GOT3 (cell line): Measurements from ENCODE around the gene TSPO.
"Not testable (repeated sequence)": the region's sequence is repeated elsewhere in the genome, so short reads cannot be mapped to it uniquely, and the experiment has no call there.

Experiments
- DNase-seq: peaks from one replicate; lab custom pipeline; 2025; ENCODE audit warnings: mixed read lengths; lab: John Stamatoyannopoulos, UW

Gene TSPO

DNA sequence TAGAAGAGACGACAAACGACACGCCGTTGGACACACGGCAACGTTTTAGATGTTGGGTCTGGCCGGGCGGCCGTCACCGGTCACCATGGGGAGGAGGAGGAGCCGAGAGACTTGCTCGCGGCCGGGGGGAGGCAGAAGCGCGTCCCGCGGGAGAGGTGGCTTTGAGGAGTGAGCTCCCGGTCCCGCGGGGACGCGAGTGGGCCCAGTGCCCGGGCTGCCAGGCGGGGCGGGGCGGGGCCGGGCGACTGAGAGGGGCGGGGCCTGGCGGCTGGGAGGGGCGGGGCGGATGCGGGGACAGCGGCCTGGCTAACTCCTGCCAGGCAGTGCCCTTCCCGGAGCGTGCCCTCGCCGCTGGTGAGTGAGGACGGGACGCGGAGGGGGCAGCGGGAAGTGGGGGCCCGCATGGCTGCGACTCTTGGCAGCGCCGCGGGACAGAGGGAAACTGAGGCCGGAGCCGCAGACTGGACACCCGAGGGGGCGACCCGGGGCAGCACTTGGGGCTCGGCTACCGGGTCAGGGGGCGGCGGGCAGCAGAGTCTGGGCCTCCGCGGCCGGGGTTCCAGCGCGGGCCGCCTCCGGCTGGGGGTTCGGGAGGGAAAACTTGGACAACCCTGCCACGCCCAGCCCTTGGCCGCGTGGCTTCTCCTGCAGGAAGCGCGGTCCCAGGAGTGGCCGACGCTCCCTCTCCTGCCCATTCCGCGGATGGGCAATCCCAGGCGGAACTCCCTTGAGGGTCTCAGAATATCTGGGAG, at the start of gene TSPO:
TSPO (plus strand) TSS at position 309 of the 752 bp plus-strand sequence. CDS start 7,680 bp downstream, outside the sequence.
- DNase-seq, result peak; percentile 55

DNA sequence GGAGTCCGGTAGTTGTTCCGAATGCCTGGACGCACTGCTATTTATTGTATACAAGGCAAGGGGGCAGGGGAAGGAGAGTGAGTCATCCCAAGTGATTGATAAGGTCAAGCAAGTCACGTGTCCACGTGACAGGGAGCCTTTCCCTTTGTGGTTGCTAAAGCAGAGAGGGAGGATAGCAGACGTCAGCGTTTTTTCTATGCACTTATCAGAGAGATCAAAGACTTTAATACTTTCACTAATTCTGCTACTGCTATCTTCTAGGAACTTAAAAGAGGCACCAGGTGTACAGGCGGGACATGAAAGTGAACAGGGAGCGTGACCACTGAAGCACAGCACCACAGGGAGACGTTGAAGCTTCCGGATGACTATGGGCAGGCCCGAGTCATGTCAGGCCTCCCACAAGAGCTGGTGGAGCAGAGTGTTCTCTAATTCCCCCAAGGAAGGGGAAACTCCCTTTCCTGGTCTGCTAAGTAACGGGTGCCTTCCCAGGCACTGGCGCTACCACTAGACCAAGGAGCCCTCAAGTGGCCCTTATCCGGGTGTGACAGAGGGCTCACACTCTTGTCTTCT, 47.2 kb upstream of the TSPO start:
- DNase-seq, result not testable (repeated sequence)

DNA sequence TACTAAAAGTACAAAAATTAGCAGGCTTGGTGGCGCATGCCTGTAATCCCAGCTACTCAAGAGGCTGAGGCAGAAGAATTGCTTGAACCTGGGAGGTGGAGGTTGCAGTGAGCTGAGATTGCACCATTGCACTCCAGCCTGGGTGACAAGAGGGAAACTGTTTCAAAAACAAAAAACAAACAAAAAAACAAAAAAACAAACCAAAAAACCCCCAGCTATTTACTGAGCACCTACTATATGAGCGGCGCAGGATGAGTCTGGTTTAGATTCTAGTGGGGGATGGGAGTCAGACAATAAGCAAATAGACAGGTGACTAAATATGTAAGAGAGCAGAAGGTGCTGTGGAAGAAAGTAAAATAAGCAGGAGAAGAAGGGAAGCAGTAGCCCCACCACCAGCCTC, 46.4 kb upstream of the TSPO start:
- DNase-seq, result not testable (repeated sequence)

DNA sequence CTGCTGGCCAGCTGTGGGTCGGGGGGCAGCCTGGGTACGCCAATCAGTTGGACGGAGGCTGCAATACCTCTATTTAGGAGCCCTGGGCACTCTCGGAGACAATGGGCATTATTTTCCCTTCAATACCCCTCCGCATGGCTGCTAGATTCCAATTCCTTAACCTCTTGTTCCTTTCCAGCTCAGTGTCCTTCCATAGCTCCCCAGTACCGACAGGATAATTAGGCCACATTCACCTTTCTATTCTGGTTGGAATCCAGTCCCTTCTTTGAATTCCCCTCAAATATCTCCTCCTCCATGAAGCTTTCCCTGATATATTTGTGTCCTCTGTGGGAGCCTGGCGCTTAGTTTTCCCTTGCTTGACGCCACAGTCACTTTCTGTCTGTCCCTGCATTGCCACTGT, 45.1 kb upstream of the TSPO start:
- DNase-seq, result no peak

DNA sequence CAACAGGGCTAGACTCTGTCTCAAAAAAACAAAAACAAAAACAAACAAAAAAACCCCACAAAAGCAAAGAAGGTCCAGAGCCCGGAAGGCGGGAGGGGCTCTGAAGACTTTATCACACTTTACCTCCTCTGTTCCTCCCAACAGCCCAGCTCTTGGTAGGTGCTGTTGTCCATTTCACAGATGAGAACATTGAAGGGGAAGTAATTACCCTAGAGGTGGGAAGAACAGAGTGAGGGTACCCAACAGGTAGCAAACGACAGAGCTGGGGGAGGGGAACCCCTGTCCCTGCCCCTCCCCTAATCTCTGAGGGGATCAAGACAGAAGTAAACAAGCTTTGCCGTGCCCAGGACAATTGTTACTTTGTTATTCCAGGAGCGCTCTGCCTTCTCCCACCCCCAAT, 41.8 kb upstream of the TSPO start:
- DNase-seq, result no peak

DNA sequence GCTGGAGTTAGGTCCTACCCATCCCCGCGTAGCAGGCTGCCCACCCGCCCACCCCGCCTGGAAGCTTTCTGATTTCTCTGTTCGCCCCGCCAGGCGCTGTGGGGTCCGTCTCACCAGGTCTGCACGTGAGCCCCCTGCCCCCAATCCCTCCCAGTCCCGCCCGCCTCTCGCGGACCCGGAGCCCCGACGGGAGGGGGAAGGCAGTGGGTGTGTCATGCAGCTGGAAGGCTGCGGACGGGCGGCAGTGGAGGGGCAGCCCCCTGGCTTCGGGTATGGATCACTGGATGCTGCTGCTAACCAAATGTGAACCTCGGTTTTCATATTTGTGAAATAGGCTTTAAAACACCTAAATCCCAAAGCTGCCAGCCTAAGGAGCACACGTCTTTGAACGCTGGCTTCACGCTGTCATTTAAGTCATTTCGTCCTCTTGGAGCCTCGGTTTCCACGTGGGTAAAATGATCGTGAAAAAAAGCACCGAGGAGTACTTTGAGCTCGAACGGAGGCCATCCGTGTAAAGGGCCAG, 41.4 kb upstream of the TSPO start:
- DNase-seq, result peak; percentile 96

DNA sequence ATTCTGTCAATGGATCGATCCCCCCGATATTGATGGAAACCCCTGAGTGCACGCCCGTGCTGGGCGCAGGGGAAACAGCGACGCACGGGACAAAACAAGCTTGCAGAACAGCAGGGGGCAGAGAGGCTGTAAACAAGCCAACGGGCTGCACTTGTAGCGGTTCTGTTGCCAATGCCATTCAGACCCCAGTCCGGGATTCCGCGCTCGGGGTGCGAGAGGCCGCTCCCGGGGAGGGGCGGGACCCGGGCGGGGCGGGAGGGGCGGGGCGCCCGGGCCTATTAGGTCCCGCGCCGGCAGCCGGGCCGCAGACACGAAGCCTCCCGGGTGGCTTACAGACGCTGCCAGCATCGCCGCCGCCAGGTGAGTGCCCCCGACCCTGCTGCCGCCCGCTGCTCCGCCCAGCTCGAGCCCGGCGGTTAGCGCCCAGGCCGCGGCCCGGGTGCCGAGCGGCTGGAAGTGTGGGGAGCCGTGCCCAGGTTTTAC, 40.9 kb upstream of the TSPO start, which contains the start of gene BIK:
BIK (plus strand) TSS at position 307 of the 483 bp plus-strand sequence. CDS start 13,273 bp downstream, outside the sequence.
- no peak for DNase-seq

DNA sequence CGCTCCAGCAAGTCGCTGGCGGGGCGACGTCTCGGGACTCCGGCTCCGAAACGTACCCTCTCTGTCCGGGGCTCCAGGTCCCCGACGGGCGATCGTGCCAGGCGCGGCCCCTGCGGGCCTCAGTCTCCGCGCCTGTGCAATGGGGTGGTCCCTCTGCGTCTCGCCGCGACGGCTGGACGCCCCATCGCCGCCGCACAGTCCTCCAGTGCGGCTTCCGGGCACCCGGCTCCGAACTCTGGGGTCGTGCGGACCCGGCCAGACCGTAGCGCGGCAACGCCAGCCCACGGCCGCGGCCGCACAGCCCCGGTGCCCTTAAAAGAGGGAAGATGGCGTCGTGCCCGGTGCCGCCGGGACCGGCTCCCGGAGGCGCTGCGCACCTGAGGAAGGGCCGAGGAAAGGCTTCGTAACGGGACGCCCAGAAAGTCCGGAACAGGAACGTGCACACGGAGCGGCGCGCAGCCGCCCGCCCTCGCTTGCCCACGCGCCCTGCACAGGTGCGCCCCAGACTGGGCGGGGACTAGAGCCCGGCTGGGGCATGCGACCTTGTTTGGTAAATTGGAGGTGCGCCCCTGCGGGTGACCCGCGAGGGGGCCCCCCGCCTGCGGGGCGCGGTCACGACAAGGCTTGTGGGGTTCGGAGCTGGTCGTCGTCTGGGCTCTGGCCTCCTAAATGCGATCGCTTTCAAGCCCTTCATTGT, 40.3 kb upstream of the TSPO start:
- DNase-seq, result no peak

DNA sequence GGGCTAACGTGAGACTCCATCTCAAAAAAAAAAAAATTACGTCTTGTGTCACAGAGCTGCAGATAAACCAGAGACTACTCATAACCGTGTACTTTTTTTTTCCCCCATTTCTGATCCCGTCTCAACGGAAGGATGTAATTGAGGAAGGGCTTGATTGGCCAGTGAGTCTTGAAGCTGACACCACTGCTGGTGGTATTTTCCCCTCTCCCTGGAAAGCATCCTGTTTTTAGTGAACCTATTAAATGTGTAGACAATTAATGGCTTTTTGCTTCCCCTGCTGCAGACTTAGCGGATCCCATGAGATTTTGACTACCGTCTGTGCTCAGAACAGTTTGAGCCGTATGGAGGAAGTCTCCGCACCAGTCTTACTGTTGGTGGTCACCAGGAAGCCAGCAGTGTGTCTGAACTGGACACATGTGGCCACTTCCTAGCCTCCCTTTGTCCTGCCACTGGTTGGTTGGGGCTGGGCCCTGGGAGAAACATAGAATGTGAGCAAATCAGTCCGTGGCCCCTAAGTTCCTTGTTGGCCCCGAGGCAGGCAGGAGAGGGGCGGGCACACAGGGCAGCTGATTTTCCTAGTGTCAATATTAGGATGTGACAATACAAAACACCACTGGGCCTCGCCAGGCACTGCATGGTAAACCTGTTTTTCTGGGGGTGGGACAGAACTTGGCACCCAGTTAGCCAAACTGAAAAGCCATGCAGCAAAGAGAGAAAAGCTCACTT, 37.7 kb upstream of the TSPO start:
- DNase-seq, result no peak

DNA sequence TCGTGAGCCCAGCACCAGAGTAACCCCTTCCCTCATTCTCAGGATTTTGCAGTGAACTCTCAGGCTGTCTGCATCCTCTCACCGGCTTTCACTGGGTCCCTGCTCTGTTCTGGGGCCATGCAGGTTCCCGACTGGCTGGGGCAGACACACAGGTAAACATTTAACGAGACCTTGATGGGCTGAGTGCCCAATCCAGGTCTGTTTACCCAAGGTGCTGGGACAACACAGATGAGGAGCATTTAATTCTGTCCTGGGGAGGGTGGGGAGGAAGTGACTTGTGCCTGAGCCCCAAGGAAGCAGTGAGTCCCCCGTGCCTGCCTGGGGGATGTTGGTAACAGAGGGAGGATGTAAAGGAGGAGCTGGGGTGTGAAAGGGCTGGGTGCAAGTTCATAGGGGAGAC, 36.4 kb upstream of the TSPO start:
- no peak for DNase-seq

DNA sequence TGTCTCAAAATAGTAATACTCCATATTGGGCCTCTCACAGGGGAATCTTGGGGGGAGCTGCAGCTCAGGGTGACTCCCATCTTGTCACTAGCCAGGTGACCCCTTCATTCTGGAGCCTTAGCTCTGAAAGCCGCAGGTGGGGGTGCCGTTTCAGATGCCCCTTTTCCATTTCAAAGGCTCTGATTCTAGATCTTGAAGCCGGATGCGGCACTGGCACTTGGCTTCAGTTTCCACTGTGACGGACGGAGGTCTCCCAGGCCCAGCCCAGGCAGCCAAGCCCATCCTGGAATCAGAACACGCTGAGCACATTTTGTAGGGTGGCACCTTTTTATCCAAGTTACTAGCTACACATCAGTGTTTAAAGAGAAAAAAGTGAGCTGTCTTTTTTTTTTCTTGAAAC, 34.4 kb upstream of the TSPO start:
- DNase-seq, result no peak

DNA sequence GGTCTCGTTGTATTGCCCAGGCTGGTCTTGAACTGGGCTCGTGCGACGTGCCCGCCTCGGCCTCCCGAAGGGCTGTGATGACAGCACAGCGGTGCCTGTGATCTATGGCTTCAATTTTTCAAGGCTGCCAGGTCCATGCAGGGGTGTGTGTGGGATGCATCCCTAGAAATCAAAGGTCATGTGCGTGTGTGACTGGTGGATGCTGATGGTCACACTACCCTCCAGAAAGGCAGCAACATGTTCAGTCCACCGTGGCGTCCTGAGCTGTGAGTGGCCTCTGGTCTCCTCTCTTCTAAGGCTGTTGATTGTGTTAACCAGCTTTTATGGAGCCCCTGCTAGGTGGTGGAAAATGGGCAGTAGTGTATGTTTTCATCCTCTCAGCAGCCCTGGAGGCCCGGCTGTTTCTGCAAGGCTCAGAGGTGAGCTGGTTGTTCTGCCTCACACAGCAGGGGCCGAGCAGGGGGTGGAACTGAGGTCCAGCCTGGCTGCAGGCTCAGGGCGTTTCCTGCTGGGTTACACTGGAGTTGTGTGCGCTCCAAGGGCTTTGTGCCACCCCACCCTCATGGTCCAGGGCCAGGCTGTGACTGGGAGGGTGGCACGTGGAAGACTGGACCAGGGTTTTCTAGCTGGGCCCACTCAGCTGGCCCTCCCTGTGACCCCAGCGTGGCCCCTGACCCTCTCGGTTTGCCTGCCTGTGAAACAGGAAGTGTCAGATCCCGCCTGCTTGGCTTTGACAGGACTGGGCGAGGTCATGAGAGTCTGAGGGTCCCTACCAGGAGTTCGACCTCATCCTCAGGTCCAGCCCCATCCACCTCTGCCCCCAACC, 33.1 kb upstream of the TSPO start:
- no peak for DNase-seq

DNA sequence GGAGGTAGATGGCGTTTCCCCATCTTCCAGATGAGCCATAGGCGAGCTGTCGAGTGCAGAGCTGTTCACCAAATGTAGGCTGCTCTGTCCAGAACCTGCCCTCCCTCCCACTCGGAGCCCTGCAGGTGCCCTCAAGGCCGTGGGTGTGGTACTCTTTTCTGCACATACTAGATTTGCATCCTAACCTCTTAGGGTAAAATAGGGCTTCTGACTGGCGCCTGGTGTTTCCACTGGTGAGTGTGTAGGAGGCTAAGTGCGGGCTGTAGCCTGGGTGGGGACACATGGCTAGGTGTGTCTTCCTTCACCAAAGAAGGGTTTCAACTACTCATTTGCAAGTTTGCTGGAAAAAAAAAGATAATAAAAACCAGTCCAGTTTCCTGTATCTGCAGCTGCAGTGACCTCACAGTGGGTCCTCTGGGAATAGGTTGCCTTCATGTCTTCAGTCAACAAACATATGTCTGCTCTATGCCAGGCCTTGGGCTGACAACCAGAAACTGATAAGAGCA, 32.4 kb upstream of the TSPO start:
- DNase-seq, result no peak

DNA sequence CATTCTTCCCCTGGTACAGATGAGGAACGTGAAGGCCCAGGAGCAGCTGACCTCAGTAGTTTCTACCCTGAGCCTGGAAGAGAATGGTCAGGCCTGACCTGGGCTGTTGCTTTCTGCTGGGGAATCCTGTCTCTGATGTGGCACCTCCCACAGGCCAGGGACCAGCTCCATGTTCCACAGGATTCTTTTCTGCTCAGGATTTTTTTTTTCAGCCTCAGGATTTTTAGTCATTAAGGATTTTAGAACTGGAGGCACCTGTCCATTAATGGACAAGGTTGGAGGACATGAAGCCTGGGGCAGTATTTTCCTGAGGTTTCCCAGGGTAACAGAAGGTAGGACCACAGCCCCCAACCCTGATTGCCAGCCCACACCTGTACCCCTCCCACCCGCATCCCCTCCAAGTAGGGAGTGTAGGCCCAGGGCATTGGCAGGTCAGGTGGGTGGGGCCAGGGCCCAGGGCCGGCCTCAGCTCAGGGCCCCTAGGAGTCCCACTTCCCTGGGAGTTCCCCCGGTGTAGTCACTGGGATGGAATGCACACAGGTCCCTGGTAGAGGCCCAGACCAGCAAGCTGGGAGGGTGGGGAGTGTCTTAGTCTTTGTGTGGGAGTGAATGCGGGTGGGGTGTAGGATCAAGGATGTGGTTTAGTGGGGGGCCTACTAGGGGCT, 24.7 kb upstream of the TSPO start:
- no peak for DNase-seq

DNA sequence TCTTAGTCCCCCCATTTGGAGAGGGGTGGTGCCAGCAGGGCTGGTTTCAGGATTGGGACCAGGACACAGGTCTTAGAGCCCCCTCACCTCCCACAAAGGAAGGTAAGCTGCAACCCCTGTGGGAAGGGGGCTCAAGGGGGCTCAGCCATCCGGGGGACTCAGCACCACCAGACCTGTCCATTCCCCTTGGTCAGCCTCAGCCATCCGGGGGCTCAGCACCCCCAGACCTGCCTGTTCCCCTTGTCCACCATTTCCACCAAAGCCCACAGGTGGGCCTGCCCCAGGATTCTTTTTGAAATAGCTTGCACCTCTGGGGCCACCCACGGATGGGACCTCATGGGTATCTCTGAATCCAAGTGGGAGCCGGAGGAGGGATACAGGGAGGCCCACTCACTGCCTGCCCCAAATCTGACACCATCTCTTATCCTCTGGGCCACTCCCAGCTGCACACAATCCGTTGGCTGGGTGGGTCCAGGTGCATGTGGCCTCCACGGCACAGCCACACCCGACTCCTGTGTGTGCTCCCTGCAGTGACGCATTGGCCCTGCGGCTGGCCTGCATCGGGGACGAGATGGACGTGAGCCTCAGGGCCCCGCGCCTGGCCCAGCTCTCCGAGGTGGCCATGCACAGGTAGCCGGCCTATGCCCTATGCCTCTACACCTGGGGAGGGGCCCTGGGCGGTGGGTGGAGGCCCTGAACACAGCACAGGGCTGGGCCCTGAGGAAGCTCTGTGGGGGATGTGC, 24.0 kb upstream of the TSPO start:
- DNase-seq, result no peak

DNA sequence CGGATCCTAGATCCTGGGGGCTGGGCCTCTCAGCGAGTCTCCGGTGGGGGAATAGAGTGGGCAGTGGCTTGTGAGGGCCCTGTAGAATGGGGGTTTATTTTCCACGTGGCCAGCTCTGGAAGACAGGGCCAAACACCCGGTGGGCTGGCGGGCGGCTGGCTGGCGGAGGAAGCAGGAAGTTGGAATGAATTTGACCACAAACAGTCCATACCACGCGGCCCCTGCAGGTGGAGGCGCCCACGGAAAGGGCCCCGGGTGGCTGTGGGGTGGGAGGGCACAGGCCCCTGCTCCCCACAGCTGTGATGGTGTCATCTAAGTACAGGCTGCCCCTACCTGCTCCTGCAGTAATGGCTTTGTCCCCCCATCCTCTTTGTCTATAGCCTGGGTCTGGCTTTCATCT, 23.2 kb upstream of the TSPO start:
- DNase-seq, result no peak

DNA sequence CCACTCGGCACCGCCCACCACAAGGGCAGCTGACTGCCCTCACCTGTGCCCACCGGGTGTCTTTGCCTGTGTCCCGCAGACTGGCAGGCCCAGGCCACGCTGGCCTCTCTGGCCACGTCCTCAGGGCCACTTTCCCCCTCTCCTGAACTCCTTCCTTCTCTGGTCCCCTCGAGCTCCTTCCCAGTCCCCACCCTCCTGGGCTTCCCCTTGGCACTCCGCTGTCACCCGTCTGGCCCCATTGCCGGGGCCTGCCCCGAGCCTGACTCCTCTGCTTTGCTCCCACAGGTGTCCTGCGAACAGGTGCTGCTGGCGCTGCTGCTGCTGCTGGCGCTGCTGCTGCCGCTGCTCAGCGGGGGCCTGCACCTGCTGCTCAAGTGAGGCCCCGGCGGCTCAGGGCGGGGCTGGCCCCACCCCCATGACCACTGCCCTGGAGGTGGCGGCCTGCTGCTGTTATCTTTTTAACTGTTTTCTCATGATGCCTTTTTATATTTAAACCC, 22.4 kb upstream of the TSPO start:
- DNase-seq, result no peak

DNA sequence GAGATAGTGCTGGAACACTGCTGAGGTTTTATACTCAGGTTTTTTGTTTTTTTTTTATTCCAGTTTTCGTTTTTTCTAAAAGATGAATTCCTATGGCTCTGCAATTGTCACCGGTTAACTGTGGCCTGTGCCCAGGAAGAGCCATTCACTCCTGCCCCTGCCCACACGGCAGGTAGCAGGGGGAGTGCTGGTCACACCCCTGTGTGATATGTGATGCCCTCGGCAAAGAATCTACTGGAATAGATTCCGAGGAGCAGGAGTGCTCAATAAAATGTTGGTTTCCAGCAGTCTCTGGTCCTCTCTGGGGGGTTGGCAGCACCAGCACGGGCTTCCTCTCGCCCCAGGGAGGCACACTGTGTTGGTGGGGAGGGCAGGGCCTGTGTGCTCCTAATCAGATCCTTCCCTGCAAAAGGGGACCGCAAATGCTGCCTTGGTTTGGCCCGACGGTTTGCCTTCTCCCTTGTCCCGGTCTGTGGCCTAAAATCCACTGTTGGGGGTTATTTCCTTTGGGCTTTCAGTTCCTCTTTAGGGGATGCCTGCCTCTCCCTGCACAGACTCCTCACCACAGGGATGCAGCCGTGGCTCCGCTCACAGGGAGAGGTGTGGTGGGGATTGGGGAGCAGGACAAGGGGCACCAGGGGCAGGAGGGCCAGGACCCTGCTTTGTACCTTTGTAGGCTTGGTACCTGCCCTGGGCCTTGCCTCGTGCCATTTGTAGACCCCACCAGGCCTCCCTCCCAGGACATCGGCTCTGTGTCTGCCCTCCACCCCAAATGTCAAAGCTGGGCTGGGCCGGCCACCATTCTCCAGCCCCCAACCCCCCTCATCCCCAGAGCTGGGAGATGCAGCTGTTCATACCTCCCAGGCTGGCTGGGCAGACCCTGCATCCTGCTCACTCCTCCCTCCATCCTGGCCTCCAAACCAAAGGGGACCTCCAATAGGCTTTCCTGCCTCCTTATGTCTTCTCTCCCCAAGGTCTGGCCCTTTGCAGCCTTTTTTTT, 21.6 kb upstream of the TSPO start:
- no peak for DNase-seq
